ENCODE results near the gene GSG1L.

- TF ChIP-seq CTCF (IDR thresholded peaks at IDR 0.05), result no peak
- TF ChIP-seq POLR2A (IDR thresholded peaks at IDR 0.05), result no peak
These were observed 2.0 kb downstream of the GSG1L start for GRCh38 chr16:28061352-28062101.

Measured in adrenal gland (tissue), 5 donors.